ENCODE results near the gene NR1D2. TPM values are rescaled to one million over a fixed set of nuclear protein-coding genes. Genes with fewer than 3 reads are reported as not detected.

NR1D2 gene
- total and polyA plus RNA-seq, 2 donors (not counting 1 experiment from before 2014, with no cell fraction given): 9.9 to 58.2 TPM

DNA sequence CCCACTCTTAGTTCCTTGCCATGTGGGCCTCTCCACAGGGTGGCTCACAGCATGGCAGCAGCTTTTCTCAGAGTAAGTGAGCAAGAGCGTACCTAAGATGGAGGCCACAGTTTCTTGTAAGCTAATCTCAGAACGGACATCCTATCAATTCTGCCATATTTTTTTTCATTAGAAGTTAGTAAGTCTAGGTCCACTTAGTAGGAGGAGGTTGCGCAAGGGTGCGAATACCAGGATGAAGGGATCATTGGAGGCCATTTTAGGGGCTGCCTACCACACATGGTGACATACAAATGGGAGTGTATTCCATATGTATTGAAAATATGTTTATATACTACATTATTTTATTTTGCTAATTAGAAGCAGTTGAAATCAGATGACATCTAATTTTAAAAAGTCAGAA lies 31.5 kb downstream of the NR1D2 start:
- intact Hi-C loops (cut with micrococcal nuclease): no loop called here
- Histone ChIP-seq H3K4me3 (ENCODE audit: control extremely low read depth in 1 of 5, extremely low read depth in 1 of 5, insufficient read depth in 1 of 5, low read depth in 2 of 5, low read length in 4 of 5) (no peak overlapping the region), H3K4me1 (ENCODE audit: control insufficient read depth in 2 of 2, insufficient read depth in 2 of 2, low read length in 2 of 2) (no peaks in the 10 kb centered on the region), H3K27me3 (replicated peaks in 1 of 4; ENCODE audit: control extremely low read depth in 1 of 4, control insufficient read depth in 3 of 4, insufficient read depth in 4 of 4, low read length in 3 of 4) (no peaks in the 10 kb centered on the region), H3K79me2 (ENCODE audit: control insufficient read depth, insufficient read depth, low read length) (no peaks in the 10 kb centered on the region), H4K20me1 (ENCODE audit: control insufficient read depth, insufficient read depth, low read length, poor library complexity, severe bottlenecking) (peaks cover 15% of the 10 kb centered on the region), H3K4me2 (replicated peaks; ENCODE audit: low read depth, low read length, poor library complexity, severe bottlenecking) (no peak overlapping the region), H2AFZ (ENCODE audit: insufficient read depth, low read depth, low read length, poor library complexity, severe bottlenecking) (no peak overlapping the region), H3K36me3 (replicated peaks in 1 of 2; ENCODE audit: control extremely low read depth in 1 of 2, control insufficient read depth in 1 of 2, extremely low read depth in 1 of 2, insufficient read depth in 2 of 2, low read length in 1 of 2) (peaks cover 1 to 19% of the 10 kb centered on the region in 2 experiments), H3K9me3 (ENCODE audit: control extremely low read depth in 1 of 3, control insufficient read depth in 2 of 3, insufficient read depth in 1 of 3, low read length in 2 of 3) (peaks cover 0 to 2% (median 0%) of the 10 kb centered on the region in 3 donors), H3K27ac (ENCODE audit: low read length in 2 of 2) (no peak overlapping the region), H3K9ac (ENCODE audit: low read length) (no peak overlapping the region)
- DNase-seq (no peak), ATAC-seq (ENCODE audit: low read depth) (no peak)
- TF ChIP-seq, protein P1, sequence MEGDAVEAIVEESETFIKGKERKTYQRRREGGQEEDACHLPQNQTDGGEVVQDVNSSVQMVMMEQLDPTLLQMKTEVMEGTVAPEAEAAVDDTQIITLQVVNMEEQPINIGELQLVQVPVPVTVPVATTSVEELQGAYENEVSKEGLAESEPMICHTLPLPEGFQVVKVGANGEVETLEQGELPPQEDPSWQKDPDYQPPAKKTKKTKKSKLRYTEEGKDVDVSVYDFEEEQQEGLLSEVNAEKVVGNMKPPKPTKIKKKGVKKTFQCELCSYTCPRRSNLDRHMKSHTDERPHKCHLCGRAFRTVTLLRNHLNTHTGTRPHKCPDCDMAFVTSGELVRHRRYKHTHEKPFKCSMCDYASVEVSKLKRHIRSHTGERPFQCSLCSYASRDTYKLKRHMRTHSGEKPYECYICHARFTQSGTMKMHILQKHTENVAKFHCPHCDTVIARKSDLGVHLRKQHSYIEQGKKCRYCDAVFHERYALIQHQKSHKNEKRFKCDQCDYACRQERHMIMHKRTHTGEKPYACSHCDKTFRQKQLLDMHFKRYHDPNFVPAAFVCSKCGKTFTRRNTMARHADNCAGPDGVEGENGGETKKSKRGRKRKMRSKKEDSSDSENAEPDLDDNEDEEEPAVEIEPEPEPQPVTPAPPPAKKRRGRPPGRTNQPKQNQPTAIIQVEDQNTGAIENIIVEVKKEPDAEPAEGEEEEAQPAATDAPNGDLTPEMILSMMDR (IDR thresholded peaks at IDR 0.05): no peak
- TF ChIP-seq EZH2 (IDR thresholded peaks at IDR 0.05; ENCODE audit: borderline replicate concordance, insufficient read depth, low read depth, low read length, poor library complexity, severe bottlenecking): no peak
- Mint-ChIP-seq H3K4me3 (no peak overlapping the region), H3K4me1 (no peaks in the 10 kb centered on the region), H3K9me3 (ENCODE audit: insufficient read depth) (peaks cover 4% of the 10 kb centered on the region), H3K27ac (no peak overlapping the region), H3K27me3 (no peaks in the 10 kb centered on the region)
- CTCF ChIA-PET: no interaction called here
- POLR2A ChIA-PET: no interaction called here
- WGBS (ENCODE audit: insufficient coverage): no CpG with 5 or more reads among the region's 4 CpGs

DNA sequence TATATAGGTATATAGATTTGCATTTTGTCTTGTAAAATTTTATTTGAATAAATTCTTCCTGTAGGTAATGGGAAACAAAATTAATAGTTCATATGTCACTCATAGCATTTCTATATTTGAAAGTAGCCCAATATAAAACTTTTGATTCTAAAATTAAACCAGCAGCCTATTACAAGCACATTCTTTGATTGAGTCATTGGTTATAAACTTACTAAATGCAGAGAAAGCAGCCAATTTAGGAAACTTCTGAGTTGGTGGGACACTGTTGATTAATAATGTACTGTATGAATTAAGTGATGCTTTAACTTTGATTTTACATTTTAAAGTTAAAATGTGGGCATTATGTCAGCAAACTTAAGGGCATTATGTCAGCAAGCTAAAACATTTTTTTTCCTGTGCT lies 34.5 kb downstream of the NR1D2 start:
- Histone ChIP-seq H2AFZ (ENCODE audit: insufficient read depth, low read depth, low read length, poor library complexity, severe bottlenecking) (no peak overlapping the region), H3K9me3 (ENCODE audit: control extremely low read depth in 1 of 3, control insufficient read depth in 2 of 3, insufficient read depth in 1 of 3, low read length in 2 of 3) (peaks cover 0 to 5% (median 2%) of the 10 kb centered on the region in 3 donors), H3K27ac (ENCODE audit: low read length in 2 of 2) (no peak overlapping the region), H3K9ac (ENCODE audit: low read length) (no peak overlapping the region), H3K36me3 (replicated peaks in 1 of 2; ENCODE audit: control extremely low read depth in 1 of 2, control insufficient read depth in 1 of 2, extremely low read depth in 1 of 2, insufficient read depth in 2 of 2, low read length in 1 of 2) (peaks cover 0 to 8% of the 10 kb centered on the region in 2 experiments), H4K20me1 (ENCODE audit: control insufficient read depth, insufficient read depth, low read length, poor library complexity, severe bottlenecking) (peaks cover 5% of the 10 kb centered on the region), H3K27me3 (replicated peaks in 1 of 4; ENCODE audit: control extremely low read depth in 1 of 4, control insufficient read depth in 3 of 4, insufficient read depth in 4 of 4, low read length in 3 of 4) (no peaks in the 10 kb centered on the region), H3K79me2 (ENCODE audit: control insufficient read depth, insufficient read depth, low read length) (no peaks in the 10 kb centered on the region), H3K4me3 (ENCODE audit: control extremely low read depth in 1 of 5, extremely low read depth in 1 of 5, insufficient read depth in 1 of 5, low read depth in 2 of 5, low read length in 4 of 5) (no peak overlapping the region), H3K4me2 (replicated peaks; ENCODE audit: low read depth, low read length, poor library complexity, severe bottlenecking) (no peak overlapping the region), H3K4me1 (ENCODE audit: control insufficient read depth in 2 of 2, insufficient read depth in 2 of 2, low read length in 2 of 2) (no peaks in the 10 kb centered on the region)
- H3K4me1 Mint-ChIP-seq: no peaks in the 10 kb centered on the region
- ChIA-PET CTCF (no interaction called here), POLR2A (no interaction called here)
- DNase-seq (no peak), ATAC-seq (ENCODE audit: low read depth) (no peak)
- peaks cover 4% of the 10 kb centered on the region for H3K9me3 Mint-ChIP-seq (ENCODE audit: insufficient read depth)
- no peaks in the 10 kb centered on the region for H3K27me3 Mint-ChIP-seq
- no peak overlapping the region for H3K27ac Mint-ChIP-seq
- no peak overlapping the region for H3K4me3 Mint-ChIP-seq
- TF ChIP-seq, protein P1 (IDR thresholded peaks at IDR 0.05): no peak
- TF ChIP-seq EZH2 (IDR thresholded peaks at IDR 0.05; ENCODE audit: borderline replicate concordance, insufficient read depth, low read depth, low read length, poor library complexity, severe bottlenecking): no peak
- intact Hi-C loops (cut with micrococcal nuclease): no loop called here
